GM23338 (cell line): Measurements from ENCODE around the gene RCBTB1. TPM values are rescaled to one million over a fixed set of nuclear protein-coding genes. Genes with fewer than 3 reads are reported as not detected.

Experiments used
- ATAC-seq: fragments of 200-7000 bp; cut with Tn5 transposase; 3 replicates; pipeline ENCODE4 v1.9.1; 2020
- DNase-seq: peaks from one replicate; pipeline ENCODE4 v3.0.0-alpha.2; 2015; ENCODE audit warnings: low spot score
- H2AFZ ChIP-seq: fragments of 200-600 bp; sonication (generic); 2 replicates; pipeline ENCODE4 v1.8.0; 2016; ENCODE audit warnings: antibody characterized with exemption, mild to moderate bottlenecking, moderate library complexity
- H3F3A ChIP-seq: fragments of 200-600 bp; sonication (generic); replicated peaks from 2 replicates; pipeline ENCODE4 v1.8.0; 2017; ENCODE audit warnings: antibody characterized with exemption, mixed run types, low read depth
- H3K27ac ChIP-seq: fragments of 200-600 bp; sonication (generic); 2 replicates; pipeline ENCODE4 v1.6.1; 2016; ENCODE audit warnings: low read depth
- H3K27me3 ChIP-seq: fragments of 200-600 bp; sonication (generic); 2 replicates; pipeline ENCODE4 v1.8.0; 2016; ENCODE audit warnings: mild to moderate bottlenecking, mixed run types, moderate library complexity; ENCODE audit not compliant: insufficient read depth
- H3K36me3 ChIP-seq: fragments of 200-600 bp; sonication (generic); 2 replicates; pipeline ENCODE4 v1.8.0; 2016; ENCODE audit warnings: mild to moderate bottlenecking; ENCODE audit not compliant: insufficient read depth
- H3K4me1 ChIP-seq: fragments of 200-600 bp; sonication (generic); 2 replicates; pipeline ENCODE4 v1.8.0; 2016; ENCODE audit warnings: mild to moderate bottlenecking, moderate library complexity; ENCODE audit not compliant: insufficient read depth
- H3K4me2 ChIP-seq: fragments of 200-600 bp; sonication (generic); 2 replicates; pipeline ENCODE4 v1.7.1; 2017; ENCODE audit warnings: mixed run types
- H3K4me3 ChIP-seq: fragments of 200-600 bp; sonication (generic); 2 replicates; pipeline ENCODE4 v1.6.1; 2016; ENCODE audit warnings: mixed run types
- H3K79me2 ChIP-seq: fragments of 200-600 bp; sonication (generic); replicated peaks from 2 replicates; pipeline ENCODE4 v1.8.0; 2017; ENCODE audit warnings: mild to moderate bottlenecking; ENCODE audit not compliant: insufficient read depth
- H3K9me2 ChIP-seq: fragments of 200-600 bp; sonication (generic); 2 replicates; pipeline ENCODE4 v1.8.0; 2017; ENCODE audit not compliant: insufficient read depth
- H4K20me1 ChIP-seq: fragments of 200-600 bp; sonication (generic); replicated peaks from 2 replicates; pipeline ENCODE4 v1.8.0; 2017; ENCODE audit warnings: mild to moderate bottlenecking; ENCODE audit not compliant: insufficient read depth
- H3K27ac Mint-ChIP-seq: 2 replicates; pipeline ENCODE4 v1.8.0; 2020; ENCODE audit warnings: inconsistent platforms, mild to moderate bottlenecking, moderate library complexity, mixed read lengths
- H3K27me3 Mint-ChIP-seq: 3 replicates; pipeline ENCODE4 v1.8.0; 2022; ENCODE audit warnings: low read depth, mild to moderate bottlenecking, moderate library complexity, mixed read lengths, inconsistent platforms; ENCODE audit not compliant: insufficient read depth, poor library complexity
- H3K36me3 Mint-ChIP-seq: 3 replicates; pipeline ENCODE4 v1.8.0; 2021; ENCODE audit warnings: low read depth, mild to moderate bottlenecking, inconsistent platforms, moderate library complexity, mixed read lengths
- H3K4me1 Mint-ChIP-seq: 3 replicates; pipeline ENCODE4 v1.8.0; 2020; ENCODE audit warnings: mild to moderate bottlenecking, inconsistent platforms, mixed read lengths
- H3K4me3 Mint-ChIP-seq: 3 replicates; pipeline ENCODE4 v1.8.0; 2021; ENCODE audit warnings: moderate library complexity, mild to moderate bottlenecking, inconsistent platforms, mixed read lengths
- H3K9me3 Mint-ChIP-seq: 3 replicates; pipeline ENCODE4 v1.8.0; 2020; ENCODE audit warnings: moderate library complexity, mild to moderate bottlenecking, inconsistent platforms, mixed read lengths
- EZH2 ChIP-seq: fragments of 200-600 bp; sonication (generic); IDR thresholded peaks from one replicate; pipeline ENCODE4 v1.8.0; 2017; ENCODE audit warnings: antibody characterized with exemption, mild to moderate bottlenecking, low read depth; ENCODE audit not compliant: unreplicated experiment
- EZH2phosphoT487 ChIP-seq: fragments of 200-600 bp; sonication (generic); IDR thresholded peaks from one replicate; pipeline ENCODE4 v1.8.1; 2018; ENCODE audit warnings: antibody characterized with exemption; ENCODE audit not compliant: unreplicated experiment
- JUNB ChIP-seq: IDR thresholded peaks from one replicate; pipeline ENCODE4 v1.6.1; 2016; ENCODE audit warnings: antibody characterized with exemption; ENCODE audit not compliant: unreplicated experiment
- NANOG ChIP-seq: IDR thresholded peaks from 2 replicates; pipeline ENCODE4 v1.6.1; 2016; ENCODE audit warnings: antibody characterized with exemption, borderline replicate concordance
- POLR2AphosphoS5 ChIP-seq: IDR thresholded peaks from 2 replicates; pipeline ENCODE4 v1.6.1; 2016; ENCODE audit warnings: antibody characterized with exemption, low read depth
- REST ChIP-seq: IDR thresholded peaks from one replicate; pipeline ENCODE4 v1.6.1; 2018; ENCODE audit warnings: antibody characterized with exemption; ENCODE audit not compliant: unreplicated experiment
- STAT1 ChIP-seq: IDR thresholded peaks from one replicate; pipeline ENCODE4 v1.6.1; 2016; ENCODE audit warnings: antibody characterized with exemption; ENCODE audit not compliant: unreplicated experiment
- ZNF114 ChIP-seq: fragments of 250-450 bp; sonication (Bioruptor Pico); IDR thresholded peaks from 2 replicates; pipeline ENCODE4 v1.5.0; 2020; ENCODE audit warnings: mild to moderate bottlenecking, moderate library complexity
- ZNF331 ChIP-seq: fragments of 250-450 bp; sonication (Bioruptor Pico); IDR thresholded peaks from 2 replicates; pipeline ENCODE4 v1.5.0; 2020; ENCODE audit warnings: low read depth, mild to moderate bottlenecking, moderate library complexity
- polyA plus RNA-seq: library from polyadenylated mRNA; unstranded; fragments of >200 nt; fragmentation: Nextera tagmentation; extraction: Ambion mirVana; gene quantifications from 2 replicates; pipeline ENCODE4 v1.2.1, GENCODE V29; 2016
- total RNA-seq: library from RNA; depleted of rRNA; stranded (reverse); fragments of >200 nt; shearing (Covaris generic); gene quantifications from 2 replicates; pipeline ENCODE4 v1.2.3, GENCODE V29; 2014
- TF ChIP-seq, protein P1 (sequence below): IDR thresholded peaks from 2 replicates; pipeline ENCODE4 v1.6.1; 2016; ENCODE audit warnings: antibody characterized with exemption
- TF ChIP-seq, protein P2 (sequence below), 2 experiments: fragments of 200-600 bp in 1 of 2; sonication (generic) in 1 of 2; conservative IDR thresholded peaks; 2 replicates each; pipeline versions ENCODE4 v1.5.1 to v1.6.1; 2016 to 2017; ENCODE audit warnings: antibody characterized with exemption in 2 of 2, low read depth in 2 of 2, mild to moderate bottlenecking in 2 of 2, moderate library complexity in 1 of 2

RCBTB1 gene
- total and polyA plus RNA-seq, 2 experiments from 2014 or later: 10.8 to 33.5 TPM

DNA sequence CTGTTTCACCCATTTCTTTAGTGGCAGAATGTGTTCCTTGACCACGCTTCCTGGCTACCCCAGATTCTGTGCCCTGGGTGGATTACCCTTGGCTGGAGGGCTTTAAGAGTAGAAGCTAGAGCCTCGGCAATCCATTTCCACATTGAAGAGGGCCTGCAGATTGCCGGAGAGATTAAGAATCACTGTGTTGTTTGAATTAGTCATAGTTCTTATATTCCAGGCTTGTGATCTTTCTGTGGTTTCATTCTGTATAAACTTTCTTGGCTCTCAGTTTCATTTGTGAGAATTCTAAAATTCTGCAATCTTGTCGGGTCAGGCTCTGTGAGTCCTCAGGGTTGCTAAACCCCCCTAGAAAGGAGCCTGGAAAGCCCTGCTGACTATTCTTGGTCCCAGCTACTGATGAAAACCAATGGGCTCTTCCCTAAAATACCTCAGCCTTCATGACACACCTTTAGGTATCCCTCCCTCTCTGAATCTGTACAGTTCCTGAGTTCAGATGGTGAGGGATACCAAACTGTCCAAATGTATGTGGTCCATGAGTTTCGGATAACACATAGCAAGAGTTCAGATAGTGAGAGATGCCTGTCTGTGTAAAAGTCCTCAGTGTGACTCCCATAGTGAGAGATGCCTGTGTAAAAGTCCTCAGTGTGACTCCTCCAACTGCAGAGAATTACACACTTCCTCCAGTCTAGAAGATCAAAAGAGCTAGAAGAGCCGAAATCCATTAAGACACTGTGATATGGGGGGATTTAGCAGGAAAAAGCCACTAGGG lies 85.3 kb downstream of the RCBTB1 start:
- Histone ChIP-seq H3K27ac (no peak overlapping the region), H3K4me3 (no peak overlapping the region)
- peaks cover 11% of the 10 kb centered on the region for H3K27me3 Mint-ChIP-seq

DNA sequence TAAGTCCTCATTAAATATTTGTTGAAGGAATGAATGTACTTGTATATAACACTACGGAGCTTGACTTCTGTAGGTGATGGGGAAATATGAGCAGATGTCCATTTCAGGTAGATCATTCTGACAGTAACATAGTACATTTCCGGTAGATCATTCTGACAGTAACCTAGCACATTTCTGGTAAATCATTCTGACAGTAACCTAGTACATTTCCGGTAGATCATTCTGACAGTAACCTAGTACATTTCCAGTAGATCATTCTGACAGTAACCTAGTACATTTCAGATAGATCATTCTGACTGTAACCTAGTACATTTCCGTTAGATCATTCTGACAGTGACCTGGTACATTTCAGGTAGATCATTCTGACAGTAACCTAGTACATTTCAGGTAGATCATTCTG lies 87.2 kb downstream of the RCBTB1 start:
- peaks cover 11% of the 10 kb centered on the region for H3K27me3 Mint-ChIP-seq
- no peak overlapping the region for H3K27ac Mint-ChIP-seq
- no peak overlapping the region for H3K27ac ChIP-seq
- no peaks in the 10 kb centered on the region; the same call in 1 of the 2 replicates for H3K4me1 ChIP-seq
- no peaks in the 10 kb centered on the region for H3K79me2 ChIP-seq
- TF ChIP-seq ZNF114 (no peak), REST (no peak), EZH2 (no peak), ZNF331 (CRISPR knock-in tag) (no peak)
- no peaks in the 10 kb centered on the region for H3K9me2 ChIP-seq
- no peaks in the 10 kb centered on the region for H3K27me3 ChIP-seq
- 0 out of 3 replicates have a peak, but pooled peaks cover 2% of the 10 kb centered on the region for H3K4me1 Mint-ChIP-seq
- peaks cover 5% of the 10 kb centered on the region; the same call in 1 of the 2 replicates for H3F3A ChIP-seq
- no peaks in the 10 kb centered on the region for H4K20me1 ChIP-seq
- no peak for DNase-seq
- H3K4me3 Mint-ChIP-seq: no peak overlapping the region
- no peaks in the 10 kb centered on the region for H3K36me3 Mint-ChIP-seq
- H3K9me3 Mint-ChIP-seq: no peaks in the 10 kb centered on the region
- no peak overlapping the region for H3K4me3 ChIP-seq
- ATAC-seq: no peak
- H3K4me2 ChIP-seq: no peak overlapping the region
- H3K36me3 ChIP-seq: no peaks in the 10 kb centered on the region
- no peak overlapping the region for H2AFZ ChIP-seq

More for the DNA sequence above, 85.3 kb downstream of the RCBTB1 start:
- no peaks in the 10 kb centered on the region for H3K27me3 ChIP-seq
- H2AFZ ChIP-seq: no peak overlapping the region
- DNase-seq (no peak), ATAC-seq (no peak)
- H3K36me3 ChIP-seq: no peaks in the 10 kb centered on the region
- H3K36me3 Mint-ChIP-seq: no peaks in the 10 kb centered on the region
- no peak overlapping the region for H3K4me2 ChIP-seq
- H3K9me2 ChIP-seq: no peaks in the 10 kb centered on the region
- no peaks in the 10 kb centered on the region for H4K20me1 ChIP-seq
- H3K27ac Mint-ChIP-seq: no peak overlapping the region
- TF ChIP-seq POLR2AphosphoS5 (no peak), JUNB (no peak), EZH2 (no peak), ZNF331 (CRISPR knock-in tag) (no peak), STAT1 (no peak), NANOG (no peak), EZH2phosphoT487 (no peak)
- TF ChIP-seq, protein P1, sequence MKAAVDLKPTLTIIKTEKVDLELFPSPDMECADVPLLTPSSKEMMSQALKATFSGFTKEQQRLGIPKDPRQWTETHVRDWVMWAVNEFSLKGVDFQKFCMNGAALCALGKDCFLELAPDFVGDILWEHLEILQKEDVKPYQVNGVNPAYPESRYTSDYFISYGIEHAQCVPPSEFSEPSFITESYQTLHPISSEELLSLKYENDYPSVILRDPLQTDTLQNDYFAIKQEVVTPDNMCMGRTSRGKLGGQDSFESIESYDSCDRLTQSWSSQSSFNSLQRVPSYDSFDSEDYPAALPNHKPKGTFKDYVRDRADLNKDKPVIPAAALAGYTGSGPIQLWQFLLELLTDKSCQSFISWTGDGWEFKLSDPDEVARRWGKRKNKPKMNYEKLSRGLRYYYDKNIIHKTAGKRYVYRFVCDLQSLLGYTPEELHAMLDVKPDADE: no peak
- TF ChIP-seq, protein P2, sequence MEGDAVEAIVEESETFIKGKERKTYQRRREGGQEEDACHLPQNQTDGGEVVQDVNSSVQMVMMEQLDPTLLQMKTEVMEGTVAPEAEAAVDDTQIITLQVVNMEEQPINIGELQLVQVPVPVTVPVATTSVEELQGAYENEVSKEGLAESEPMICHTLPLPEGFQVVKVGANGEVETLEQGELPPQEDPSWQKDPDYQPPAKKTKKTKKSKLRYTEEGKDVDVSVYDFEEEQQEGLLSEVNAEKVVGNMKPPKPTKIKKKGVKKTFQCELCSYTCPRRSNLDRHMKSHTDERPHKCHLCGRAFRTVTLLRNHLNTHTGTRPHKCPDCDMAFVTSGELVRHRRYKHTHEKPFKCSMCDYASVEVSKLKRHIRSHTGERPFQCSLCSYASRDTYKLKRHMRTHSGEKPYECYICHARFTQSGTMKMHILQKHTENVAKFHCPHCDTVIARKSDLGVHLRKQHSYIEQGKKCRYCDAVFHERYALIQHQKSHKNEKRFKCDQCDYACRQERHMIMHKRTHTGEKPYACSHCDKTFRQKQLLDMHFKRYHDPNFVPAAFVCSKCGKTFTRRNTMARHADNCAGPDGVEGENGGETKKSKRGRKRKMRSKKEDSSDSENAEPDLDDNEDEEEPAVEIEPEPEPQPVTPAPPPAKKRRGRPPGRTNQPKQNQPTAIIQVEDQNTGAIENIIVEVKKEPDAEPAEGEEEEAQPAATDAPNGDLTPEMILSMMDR (conservative IDR thresholded peaks at IDR 0.05; ENCODE audit: low read depth in 2 of 2): no peak
- H3K4me3 Mint-ChIP-seq: no peak overlapping the region
- no peaks in the 10 kb centered on the region for H3K4me1 ChIP-seq
- peaks cover 5% of the 10 kb centered on the region; the same call in 1 of the 2 replicates for H3F3A ChIP-seq
- no peaks in the 10 kb centered on the region for H3K79me2 ChIP-seq
- H3K4me1 Mint-ChIP-seq: peaks cover 3% of the 10 kb centered on the region; the same call in 1 of the 3 replicates
- H3K9me3 Mint-ChIP-seq: no peaks in the 10 kb centered on the region
